ENCODE data around the gene BLOC1S3. TPM values are rescaled to one million over a fixed set of nuclear protein-coding genes. Genes with fewer than 3 reads are reported as not detected.

BLOC1S3 gene
- total and polyA plus RNA-seq, 2 of the 13 experiments (the other 11 are each of a cell fraction or from before 2014, with no cell fraction given), result 4.3 to 4.8 TPM

- TF ChIP-seq, protein P1, sequence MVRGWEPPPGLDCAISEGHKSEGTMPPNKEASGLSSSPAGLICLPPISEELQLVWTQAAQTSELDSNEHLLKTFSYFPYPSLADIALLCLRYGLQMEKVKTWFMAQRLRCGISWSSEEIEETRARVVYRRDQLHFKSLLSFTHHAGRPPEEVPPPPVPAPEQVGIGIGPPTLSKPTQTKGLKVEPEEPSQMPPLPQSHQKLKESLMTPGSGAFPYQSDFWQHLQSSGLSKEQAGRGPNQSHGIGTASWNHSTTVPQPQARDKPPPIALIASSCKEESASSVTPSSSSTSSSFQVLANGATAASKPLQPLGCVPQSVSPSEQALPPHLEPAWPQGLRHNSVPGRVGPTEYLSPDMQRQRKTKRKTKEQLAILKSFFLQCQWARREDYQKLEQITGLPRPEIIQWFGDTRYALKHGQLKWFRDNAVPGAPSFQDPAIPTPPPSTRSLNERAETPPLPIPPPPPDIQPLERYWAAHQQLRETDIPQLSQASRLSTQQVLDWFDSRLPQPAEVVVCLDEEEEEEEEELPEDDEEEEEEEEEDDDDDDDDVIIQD (CRISPR knock-in tag; IDR thresholded peaks at IDR 0.05; ENCODE audit: low read depth), result no peak
- TF ChIP-seq CSRNP2 (CRISPR knock-in tag; conservative IDR thresholded peaks at IDR 0.05; ENCODE audit: low read depth) (no peak), ARID5B (CRISPR knock-in tag; IDR thresholded peaks at IDR 0.05) (peak; percentile 61), THRA (CRISPR knock-in tag; IDR thresholded peaks at IDR 0.05; ENCODE audit: borderline replicate concordance) (peak; percentile 34; the same call in 1 of the 2 replicates), MEIS1 (CRISPR knock-in tag; IDR thresholded peaks at IDR 0.05; ENCODE audit: borderline replicate concordance) (no peak), ZNF292 (CRISPR knock-in tag; IDR thresholded peaks at IDR 0.05; ENCODE audit: borderline replicate concordance, low read depth) (no peak), KLF6 (CRISPR knock-in tag; IDR thresholded peaks at IDR 0.05) (no peak), ZBTB39 (CRISPR knock-in tag; IDR thresholded peaks at IDR 0.05) (no peak), ZNF674 (CRISPR knock-in tag; IDR thresholded peaks at IDR 0.05; ENCODE audit: low read depth) (no peak), TIGD3 (CRISPR knock-in tag; IDR thresholded peaks at IDR 0.05; ENCODE audit: borderline replicate concordance) (no peak), SALL2 (CRISPR knock-in tag; IDR thresholded peaks at IDR 0.05) (no peak), NFATC3 (CRISPR knock-in tag; IDR thresholded peaks at IDR 0.05) (no peak), ZNF326 (CRISPR knock-in tag; IDR thresholded peaks at IDR 0.05; ENCODE audit: borderline replicate concordance) (no peak), ZFP41 (CRISPR knock-in tag; IDR thresholded peaks at IDR 0.05; ENCODE audit: borderline replicate concordance) (no peak)
- TF ChIP-seq, protein P2, sequence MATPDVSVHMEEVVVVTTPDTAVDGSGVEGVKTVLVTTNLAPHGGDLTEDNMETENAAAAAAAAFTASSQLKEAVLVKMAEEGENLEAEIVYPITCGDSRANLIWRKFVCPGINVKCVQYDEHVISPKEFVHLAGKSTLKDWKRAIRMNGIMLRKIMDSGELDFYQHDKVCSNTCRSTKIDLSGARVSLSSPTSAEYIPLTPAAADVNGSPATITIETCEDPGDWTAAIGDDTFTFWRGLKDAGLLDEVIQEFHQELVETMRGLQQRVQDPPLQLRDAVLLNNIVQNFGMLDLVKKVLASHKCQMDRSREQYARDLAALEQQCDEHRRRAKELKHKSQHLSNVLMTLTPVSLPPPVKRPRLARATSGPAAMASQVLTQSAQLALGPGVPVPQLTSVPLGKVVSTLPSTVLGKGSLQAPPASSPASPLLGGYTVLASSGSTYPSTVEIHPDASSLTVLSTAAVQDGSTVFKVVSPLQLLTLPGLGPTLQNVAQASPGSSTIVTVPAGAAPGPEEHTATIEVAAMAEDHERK (CRISPR knock-in tag; IDR thresholded peaks at IDR 0.05; ENCODE audit: low read depth), result no peak
These were observed 7.4 kb upstream of the BLOC1S3 start (continued) for GRCh38 chr19:45171211-45171623.

All from HepG2 (cell line).